ENCODE measurements around the gene ZNF169.
"Not testable (repeated sequence)": the region's sequence is repeated elsewhere in the genome, so short reads cannot be mapped to it uniquely, and the experiment has no call there.

Gene ZNF169

DNA sequence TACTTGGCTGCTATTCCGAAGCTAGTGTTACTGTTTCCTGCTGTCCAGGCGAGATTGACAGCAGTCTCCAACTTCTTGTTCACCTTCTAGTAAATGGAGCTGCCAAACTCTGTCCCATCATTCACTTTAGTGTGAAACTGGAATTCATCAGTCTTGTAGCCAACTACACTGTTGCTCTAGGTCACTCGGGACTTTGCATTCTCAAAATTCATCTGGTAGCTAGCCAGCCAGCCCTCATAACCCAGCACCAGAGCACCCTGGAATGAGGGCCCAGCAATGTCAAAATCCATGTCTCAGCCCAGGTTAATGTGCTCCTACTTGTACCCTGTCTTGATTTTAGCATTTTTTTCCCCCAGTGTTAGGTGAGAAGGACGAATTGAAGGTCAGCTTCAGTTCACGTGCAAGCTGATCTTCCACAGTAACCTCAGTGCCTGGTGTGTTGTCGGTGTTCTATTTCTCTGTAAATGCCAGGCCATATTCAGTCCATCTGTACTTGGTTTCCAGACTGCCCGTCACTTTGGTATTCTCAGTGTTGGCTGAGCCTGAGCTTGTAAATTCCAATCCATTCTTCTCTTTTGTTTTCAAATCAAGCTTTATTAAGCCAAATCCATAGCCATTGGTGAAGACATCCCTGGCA lies 28.9 kb downstream of the ZNF169 start:
- no peak for DNase-seq

DNA sequence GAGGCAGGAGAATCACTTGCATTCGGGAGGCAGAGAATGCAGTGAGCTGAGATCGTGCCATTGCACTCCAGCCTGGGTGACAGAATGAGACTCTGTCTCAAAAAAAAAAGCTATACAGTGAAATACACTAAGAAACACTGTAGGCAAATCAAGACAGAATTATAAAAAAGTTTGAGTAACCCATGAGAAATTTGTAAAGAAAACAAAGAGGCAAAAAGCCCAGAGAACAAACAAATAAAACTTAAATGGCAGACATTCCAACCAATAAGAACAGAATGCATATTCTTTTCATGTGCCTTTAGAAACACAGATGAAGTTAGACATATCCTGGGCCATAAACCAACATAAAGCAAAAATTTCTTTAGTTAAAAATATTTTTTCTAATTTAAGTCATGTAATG lies 30.6 kb downstream of the ZNF169 start:
- no peak for DNase-seq

DNA sequence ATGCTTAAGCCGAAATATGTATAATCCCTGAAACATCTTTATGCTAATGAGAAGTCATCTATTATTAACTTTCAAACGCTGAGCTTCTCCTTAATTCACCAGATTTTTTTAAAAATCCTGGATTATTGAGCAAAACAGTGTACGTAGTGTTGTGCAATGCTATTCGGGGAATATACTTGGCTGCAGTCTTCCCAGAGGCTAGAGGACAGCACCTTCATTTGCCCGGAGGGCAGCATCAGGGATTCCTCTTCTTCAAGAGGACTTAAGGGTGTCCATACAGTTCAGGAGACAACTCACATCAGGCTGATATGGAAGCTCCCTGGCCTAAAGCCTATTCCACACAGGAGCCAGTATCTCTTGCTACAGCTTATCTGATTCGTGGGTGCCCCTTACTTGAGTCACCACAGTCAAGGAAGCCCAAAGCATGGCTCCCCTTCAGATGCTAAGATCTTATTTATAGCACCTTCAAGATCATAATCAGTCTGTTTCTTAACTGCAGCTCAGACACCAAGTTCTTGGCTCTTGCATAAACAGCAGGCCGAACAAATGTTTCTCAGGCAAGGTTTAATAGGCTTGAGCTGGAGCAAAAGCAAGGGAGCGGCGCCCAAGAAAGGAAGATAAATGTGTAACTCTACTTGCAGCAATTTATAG lies 40.0 kb downstream of the ZNF169 start:
- no peak for DNase-seq

DNA sequence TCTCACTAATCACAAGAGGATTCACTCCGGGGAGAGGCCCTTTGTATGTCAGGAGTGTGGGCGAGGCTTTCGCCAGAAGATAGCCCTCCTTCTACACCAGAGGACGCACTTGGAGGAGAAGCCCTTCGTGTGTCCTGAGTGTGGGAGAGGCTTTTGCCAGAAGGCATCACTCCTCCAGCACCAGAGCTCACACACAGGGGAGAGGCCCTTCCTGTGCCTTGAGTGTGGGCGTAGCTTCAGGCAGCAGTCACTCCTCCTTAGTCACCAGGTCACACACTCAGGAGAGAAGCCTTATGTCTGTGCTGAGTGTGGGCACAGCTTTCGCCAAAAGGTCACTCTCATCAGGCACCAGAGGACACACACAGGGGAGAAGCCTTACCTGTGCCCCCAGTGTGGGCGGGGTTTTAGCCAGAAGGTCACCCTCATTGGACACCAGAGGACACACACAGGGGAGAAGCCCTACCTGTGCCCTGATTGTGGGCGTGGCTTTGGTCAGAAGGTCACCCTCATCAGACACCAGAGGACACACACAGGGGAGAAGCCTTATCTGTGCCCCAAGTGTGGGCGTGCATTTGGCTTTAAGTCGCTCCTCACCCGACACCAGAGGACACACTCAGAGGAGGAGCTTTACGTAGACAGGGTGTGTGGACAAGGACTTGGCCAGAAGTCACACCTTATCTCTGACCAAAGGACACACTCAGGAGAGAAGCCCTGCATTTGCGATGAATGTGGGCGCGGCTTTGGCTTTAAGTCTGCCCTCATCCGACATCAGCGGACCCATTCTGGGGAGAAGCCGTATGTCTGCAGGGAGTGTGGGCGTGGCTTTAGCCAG lies 41.6 kb downstream of the ZNF169 start:
- no peak for DNase-seq

DNA sequence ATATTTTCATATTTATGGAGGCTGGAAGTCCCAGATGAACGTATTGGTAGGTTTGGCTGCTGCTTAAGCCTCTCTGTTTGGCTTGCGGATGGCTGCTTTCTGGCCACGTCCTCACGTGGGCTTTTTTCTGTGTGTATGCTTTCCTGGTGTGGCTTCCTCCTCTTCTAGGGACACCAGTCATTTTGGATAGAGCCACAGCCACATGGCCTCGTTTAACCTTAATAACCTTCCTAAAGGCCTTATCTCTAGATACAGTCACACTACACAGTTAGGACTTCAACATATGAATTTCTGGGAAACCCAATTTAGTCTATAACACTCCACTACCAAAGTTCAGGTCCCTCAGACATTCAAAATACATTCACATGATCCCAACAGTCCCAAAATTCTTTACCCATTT lies 42.5 kb downstream of the ZNF169 start:
- DNase-seq = no peak

DNA sequence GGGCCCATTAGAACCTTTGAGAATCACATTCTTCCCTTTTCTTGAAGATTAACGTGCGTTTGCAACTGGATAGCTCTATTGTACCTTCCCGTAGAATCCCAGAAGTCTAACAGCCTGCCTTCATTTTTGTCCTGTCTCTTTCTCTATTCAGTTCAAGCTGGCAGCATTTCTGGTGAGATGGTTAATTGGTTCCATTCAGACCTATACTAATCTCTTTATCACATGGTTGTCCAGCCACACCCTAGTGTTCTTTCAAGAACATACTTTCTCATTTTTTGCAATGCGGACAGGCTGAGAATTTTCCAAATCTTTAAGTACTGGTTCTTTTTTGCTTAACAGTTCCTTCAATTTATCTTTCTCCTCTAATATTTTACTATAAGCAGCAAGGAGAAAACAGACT lies 43.3 kb downstream of the ZNF169 start:
- no peak for DNase-seq

DNA sequence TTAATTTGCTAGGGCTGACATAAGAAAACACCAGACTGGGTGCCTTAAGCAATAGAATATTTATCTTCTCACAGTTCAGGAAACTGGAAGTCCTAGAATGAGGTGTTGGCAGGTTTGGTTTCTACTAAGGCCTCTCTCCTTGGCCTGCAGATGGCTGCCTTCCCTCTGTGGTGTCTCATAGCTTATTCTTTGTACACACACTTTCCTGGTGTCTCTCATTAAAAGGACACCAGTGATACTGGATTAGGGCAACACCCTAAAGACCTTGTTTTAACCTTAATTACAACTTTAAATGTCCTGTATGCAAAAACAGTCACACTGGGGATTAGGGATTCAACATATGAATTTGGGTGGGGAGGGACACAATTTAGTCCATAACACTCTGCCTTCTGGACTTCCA lies 44.2 kb downstream of the ZNF169 start:
- DNase-seq = no peak

DNA sequence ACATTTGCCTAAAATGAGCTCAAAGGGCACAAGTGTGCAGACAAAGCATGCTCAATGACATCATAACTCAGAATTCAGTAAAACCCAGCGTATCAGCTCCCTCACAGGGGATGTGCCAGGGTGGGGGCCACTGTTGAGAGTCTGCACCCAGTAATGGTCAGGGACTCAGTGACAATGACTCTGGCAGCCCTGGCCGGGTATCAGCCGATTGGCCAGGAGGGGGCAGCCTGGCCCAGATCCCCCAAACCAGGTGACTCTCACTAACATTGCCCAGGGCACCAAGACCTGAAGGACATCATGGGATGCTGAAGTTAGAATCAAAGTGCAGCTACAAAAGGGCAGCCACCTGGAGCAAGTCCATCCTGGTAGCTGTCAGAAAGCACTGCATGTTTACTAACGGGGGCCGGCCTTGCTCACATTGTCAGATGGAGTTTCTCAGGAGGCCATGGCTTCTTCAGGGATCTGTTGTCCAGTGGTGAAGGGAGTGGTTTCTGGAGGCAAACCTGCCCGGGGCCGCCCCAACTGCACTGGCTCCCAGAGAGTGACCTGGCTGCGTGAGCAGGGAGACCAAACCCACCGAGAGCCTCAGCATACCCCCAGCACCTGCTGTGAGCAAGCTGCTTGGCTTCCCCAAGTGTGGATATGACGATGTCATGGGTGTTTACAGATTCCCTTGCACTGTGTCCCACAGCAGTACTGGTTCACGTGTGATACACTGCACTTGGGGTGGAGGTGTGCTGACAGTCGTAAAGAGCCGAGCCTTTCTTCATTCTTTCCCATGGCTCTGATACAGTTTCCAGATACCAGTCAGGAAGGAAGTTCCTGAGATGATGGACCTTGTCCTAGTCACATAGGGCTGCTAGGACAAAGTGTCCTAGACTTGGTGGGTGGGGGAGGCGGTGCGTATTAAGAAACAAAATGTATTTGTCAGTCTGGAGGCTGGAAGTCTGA lies 56.2 kb downstream of the ZNF169 start:
- not testable (repeated sequence) for DNase-seq

DNA sequence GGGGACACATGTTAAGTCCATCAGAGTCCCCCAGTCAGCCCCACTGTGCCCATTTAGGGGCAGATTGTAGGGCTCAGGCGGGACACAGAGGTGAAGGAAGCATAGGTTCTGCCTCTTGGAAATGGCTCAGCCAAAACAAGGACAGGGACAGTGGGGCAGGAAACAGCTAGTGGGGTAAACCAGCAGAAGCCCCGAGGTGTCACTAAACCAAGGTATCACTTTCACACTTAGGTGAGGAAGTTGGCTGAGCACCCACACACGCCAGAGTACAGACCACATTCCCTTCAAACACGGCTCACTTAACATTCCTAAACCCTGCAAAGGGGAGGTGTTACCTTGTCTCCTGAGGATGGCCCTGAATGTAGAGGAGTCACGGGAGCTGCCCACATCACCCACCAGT lies 57.1 kb downstream of the ZNF169 start:
- not testable (repeated sequence) for DNase-seq

DNA sequence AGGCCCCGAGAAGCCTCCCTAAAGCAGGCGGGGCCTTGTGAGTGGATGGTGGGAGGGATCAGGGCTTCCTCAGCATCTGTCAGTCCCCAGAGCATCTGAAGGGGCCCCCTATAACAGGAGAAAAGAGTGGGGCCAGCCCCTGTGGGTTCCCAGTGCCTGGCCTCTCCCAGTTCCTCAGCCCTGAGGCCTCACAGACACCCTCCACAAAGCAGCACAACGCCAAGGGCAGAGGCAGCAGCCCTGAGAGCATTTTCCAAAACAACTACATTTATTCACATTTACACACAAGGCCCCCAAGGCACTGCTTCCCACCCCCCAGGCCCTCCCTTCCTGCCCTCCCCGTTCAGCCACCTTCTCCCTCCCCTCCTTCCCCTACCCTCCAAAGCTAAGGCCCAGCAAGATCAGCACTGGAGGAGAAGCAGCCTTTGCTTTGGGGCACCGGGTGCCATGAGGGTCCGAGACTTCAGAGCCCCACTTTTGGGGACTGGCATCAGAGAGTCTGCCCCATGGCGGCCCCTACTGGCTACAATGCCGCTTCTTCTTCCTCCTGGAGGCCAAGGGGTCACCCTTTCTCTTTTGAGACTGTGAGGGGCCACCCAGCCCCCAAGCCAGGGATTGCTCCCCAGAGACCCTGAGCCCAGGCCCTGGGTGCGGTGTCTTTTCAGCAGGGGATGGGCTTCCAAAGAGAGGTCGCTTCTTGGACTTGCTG lies 59.0 kb downstream of the ZNF169 start:
- not testable (repeated sequence) for DNase-seq

DNA sequence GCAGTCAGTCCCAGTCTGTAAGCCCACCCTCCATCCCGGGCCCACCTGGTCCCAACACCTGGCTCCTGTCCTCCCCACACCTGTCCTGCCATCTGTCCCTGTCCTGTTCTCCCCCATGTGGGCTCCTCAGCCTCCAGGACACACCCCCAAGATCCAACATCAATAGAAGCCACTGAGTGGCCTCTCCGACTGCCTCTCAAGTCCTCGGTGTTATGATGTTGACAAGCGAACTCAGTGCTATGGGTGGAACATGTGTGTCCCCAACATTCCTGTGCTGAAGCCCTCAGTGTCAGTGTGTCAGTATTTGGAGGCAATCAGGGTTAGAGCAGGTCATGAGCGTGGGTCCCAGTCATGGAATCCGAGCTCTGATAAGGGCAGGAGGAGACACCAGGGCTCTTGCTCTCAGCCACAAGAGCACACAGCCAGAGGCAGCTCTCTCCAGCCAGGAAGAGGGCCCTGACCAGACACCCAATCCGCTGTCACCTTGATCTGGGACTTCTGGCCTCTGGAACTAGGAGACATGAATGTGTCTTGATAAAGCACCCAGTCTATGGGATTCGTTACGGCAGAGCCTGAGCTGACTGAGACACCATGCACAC lies 63.3 kb downstream of the ZNF169 start:
- not testable (repeated sequence) for DNase-seq

DNA sequence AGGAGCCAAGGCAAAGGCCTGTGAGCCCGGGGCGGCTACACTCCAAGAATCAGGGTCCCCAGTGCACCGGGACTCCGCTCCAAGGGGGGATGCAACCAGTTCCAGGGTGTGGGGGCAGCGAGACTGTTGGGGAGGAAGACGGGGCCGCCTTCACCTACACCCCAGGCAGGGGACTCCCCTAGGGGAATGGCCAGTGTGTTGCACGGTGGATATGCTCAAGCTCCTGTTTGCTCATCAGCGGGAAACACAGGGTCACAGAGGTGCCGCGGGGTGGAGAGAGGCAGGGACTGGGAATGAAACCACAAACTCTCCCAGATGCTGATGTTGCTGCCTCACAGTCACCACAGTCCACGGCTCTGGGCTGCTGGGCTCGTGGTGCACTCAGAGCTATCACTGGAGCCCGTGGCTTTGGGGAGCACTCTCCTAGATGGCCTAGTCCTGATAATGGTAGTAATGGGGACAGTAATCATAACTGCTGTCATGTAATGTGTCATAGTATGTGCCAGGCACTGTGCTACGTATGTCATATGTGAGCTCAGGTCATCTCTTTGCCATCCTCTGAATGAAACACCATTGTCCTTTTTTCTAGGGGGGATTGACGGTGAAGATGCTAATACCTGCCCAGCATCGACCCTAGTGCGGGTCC lies 64.2 kb downstream of the ZNF169 start:
- not testable (repeated sequence) for DNase-seq

DNA sequence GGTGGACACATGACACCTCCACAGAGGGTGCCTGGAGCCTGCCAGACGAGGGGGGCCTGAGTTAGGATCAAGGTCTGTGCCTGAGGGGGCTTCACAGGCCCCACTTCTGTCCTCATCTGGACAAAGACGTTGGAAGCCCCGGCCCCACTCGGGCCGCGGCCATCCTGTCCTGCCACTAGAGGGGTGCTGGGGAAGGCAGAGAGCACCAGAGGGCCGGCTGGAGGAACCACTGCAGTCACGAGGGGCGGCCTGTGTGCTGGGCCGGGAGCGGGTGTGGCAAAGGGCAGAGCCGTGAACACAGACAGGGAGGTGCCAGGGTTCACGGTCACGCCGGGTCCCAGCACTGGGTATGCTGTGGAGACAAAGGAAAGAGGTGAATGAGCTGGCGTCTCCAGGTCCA lies 66.5 kb downstream of the ZNF169 start:
- not testable (repeated sequence) for DNase-seq

DNA sequence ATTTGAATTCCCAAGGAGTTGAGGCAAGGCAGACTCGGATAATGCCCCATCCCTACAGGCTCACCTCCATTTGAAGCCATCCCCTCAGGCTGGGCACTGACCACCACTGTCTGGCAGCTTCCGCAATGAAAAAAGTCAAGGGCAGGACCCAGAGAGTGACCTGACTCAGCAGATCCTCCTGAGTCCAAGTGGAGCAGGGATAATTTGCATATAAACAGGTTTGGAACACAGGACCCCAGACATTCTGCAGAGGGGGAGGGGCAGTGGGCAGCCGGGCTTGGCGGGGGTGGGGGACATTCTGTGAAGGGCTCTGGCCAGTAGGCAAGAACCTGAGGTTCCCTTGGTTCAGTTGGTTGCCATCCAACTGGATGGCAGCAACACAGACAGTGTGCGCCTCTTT lies 69.4 kb downstream of the ZNF169 start, which contains the start of gene NUTM2F:
NUTM2F (minus strand) TSS at position 101 of the 400 bp plus-strand sequence; CDS start at position 80, 21 bp downstream.
- not testable (repeated sequence) for DNase-seq

DNA sequence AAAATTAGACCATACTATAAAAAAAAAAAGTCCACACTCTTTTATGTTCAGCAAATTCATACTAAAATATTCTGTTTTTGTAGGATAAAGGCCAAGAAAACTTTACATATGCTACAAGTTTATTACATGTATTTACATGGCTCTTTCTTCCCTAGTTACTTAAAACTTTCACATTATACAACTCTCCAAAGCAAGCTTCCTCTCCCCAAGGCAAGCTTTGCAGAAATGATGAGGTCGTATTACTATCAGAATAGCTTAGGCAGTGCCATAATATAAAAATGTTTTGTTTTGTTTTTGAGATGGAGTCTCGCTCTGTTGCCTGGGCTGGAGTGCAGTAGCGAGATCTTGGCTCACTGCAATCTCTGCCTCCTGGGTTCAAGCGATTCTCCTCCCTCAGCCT lies 77.3 kb downstream of the ZNF169 start:
- not testable (repeated sequence) for DNase-seq

DNA sequence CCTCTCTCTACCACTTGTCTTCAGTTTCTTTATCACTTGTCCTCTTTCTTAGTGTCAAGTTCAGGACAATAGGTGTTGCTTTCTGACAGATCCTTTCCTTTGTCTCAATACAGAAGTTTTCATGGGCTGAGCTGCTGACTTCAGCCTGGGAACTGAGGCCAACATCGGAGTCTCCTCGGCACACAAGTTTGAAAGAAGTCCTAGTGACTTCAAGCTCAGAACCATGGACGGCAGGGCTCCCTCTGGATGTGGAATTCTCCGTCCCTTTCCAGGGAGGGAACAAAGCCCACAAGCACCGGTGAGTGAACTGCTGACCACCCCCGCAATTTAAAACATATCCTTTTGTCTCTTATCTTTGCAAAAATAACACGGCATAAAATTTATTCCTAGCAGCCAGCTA lies 79.6 kb downstream of the ZNF169 start:
- DNase-seq = not testable (repeated sequence)

DNA sequence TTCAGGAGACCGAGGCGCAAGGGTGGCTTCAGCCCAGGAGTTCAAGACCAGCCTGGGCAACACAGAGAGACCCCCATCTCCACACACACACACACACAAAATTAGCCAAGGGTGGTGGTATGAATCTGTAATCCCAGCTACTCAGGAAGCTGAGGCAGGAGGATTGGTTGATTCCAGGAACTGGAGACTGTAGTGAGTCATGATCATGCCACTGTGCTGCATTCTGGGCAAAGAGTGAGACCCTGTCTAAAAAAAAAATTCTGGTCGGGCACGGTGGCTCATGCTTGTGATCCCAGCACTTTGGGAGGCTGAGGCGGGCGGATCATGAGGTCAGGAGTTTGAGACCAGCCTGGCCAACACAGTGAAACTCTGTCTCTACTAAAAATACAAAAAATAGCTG lies 80.6 kb downstream of the ZNF169 start:
- not testable (repeated sequence) for DNase-seq

DNA sequence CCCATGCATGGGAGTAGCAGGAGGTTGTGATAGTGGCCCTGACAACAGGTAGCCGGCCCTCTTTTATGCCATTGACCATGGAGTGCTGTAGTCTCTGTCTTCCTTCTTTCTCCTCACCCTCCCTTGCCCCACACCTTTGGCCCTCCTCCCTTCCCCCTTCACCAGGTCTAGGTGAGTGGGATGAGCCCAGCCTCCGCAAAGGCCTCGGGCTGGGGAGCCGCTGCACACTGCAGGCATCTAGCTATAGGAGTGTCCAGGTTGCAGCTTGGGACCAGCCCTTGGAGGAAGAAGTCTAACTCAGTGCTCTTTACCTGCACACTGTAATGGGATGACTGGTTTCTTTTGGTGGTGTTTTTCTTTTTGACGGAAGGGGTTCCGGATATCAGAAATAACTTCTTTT lies 81.7 kb downstream of the ZNF169 start:
- not testable (repeated sequence) for DNase-seq

DNA sequence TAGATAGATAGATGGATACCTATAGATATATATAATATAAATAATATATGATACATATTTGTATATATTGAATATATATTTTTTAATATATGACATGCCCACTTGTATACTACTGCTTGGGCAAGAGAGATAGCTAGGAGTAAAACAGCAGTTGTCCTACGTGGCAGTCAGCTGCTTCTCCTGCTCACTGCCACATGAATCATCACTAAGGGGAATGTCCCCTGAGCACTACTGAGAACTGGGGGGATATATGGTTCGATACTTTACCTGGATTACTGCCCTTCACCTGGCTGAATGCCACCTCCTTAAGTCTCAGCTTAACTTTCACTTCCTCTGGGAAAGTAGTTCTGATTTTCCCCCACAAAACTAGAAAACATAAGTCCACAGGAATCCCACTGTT lies 82.6 kb downstream of the ZNF169 start:
- not testable (repeated sequence) for DNase-seq

DNA sequence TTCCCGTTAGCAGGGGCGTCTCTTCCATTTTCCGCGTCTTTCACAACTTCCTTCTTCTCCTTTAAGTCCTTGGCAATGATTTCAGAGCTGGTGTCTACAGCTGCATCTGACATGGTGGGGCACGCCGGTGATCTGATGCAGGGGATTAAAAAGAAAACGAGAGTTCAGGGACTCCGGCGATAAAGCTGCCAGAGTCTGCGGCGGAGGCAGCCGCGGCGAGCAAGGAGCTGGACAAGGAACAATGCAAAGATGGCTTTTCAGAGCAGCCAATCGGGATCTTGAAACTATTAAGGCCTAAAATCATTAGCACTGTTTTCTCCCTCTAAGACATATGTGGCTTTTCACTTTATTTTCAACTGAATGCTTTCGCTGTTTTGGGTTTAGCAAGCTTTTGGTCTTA lies 88.4 kb downstream of the ZNF169 start:
- DNase-seq = not testable (repeated sequence)

DNA sequence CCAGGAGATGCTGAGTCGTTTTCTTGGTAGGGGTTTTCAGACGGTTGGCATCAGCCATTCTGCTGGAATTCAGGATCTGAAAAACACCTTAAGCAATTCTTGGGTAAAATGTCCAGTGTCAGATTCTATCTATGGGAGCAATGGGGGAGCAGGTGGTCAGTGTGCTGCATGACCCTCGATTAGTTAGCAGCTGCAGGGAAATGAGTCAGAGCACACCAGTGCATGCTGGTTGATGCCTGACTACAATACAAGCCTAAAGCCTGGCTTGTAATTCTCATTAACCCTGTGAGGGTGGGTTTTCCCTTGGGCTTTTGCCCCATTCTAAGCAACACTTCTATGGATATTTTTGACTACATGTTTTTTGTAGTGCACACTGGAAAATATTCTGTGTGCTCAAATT lies 89.7 kb downstream of the ZNF169 start:
- not testable (repeated sequence) for DNase-seq
